GM21576 (cell line): ENCODE results near the gene HNRNPA2B1.
"Not testable (repeated sequence)": the region's sequence is repeated elsewhere in the genome, so short reads cannot be mapped to it uniquely, and the experiment has no call there.

Experiments used
- ATAC-seq: cut with Tn5 transposase; IDR thresholded peaks from one replicate; pipeline ENCODE4 v1.9.1; 2021; ENCODE audit warnings: mild to moderate bottlenecking, moderate library complexity; ENCODE audit not compliant: unreplicated experiment

Gene HNRNPA2B1

GRCh38 chr7:26198133-26198780, 2.3 kb downstream of the HNRNPA2B1 start:
- ATAC-seq, result no peak

- ATAC-seq, result no peak
Measured at GRCh38 chr7:26197153-26198115, 3.1 kb downstream of the HNRNPA2B1 start.

DNA sequence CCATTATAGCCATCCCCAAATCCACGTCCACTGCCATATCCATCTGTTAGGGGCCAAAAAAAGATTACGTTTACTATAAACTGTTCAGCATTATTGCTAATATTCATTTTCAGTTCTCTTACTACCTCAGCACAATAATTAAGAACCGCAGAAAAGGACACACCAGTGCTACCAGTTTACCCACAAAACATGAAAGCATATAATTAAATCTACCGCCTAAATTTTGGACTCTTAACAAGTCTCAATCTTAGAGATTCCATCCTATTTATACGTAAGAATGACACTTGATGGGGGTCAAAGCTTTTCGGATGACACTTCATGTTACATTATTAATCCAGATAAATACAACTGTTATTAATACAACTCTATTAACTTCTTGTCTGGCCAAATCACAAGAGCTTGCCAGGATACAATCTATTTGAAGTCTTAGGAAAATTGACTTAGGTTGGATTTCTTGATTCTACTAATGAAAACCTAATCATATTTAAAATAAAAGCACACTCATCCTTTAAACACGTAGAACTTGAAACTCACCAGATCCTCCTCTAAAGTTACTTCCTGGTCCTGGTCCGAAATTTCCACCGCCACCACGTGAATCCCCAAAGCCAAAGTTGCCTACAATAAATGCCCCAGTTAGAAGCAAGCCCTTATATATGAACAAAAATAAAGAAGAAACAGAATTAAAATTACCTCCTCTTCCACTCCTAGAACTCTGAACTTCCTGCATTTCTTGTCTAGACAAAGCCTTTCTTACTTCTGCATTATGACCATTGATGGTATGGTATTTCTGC, 4.5 kb downstream of the HNRNPA2B1 start:
- ATAC-seq, result no peak

- ATAC-seq, result no peak
Measured at GRCh38 chr7:26195182-26195581, 5.4 kb downstream of the HNRNPA2B1 start.

DNA sequence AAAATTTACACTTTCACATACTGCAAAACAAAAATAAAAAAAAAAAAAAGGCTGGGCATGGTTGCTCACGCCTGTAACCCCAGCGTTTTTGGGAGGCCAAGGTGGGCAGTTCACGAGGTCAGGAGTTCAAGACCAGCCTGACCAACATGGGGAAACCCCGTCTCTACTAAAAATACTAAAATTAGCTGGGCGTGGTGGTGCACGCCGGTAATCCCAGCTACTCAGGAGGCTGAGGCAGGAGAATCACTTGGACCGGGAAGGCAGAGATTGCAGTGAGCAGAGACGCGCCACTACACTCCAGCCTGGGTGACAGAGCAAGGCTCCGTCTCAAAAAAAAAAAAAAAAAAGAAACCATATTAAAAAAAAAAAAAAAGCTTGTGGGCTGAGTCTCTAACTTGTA, 5.8 kb downstream of the HNRNPA2B1 start:
- ATAC-seq, result not testable (repeated sequence)

DNA sequence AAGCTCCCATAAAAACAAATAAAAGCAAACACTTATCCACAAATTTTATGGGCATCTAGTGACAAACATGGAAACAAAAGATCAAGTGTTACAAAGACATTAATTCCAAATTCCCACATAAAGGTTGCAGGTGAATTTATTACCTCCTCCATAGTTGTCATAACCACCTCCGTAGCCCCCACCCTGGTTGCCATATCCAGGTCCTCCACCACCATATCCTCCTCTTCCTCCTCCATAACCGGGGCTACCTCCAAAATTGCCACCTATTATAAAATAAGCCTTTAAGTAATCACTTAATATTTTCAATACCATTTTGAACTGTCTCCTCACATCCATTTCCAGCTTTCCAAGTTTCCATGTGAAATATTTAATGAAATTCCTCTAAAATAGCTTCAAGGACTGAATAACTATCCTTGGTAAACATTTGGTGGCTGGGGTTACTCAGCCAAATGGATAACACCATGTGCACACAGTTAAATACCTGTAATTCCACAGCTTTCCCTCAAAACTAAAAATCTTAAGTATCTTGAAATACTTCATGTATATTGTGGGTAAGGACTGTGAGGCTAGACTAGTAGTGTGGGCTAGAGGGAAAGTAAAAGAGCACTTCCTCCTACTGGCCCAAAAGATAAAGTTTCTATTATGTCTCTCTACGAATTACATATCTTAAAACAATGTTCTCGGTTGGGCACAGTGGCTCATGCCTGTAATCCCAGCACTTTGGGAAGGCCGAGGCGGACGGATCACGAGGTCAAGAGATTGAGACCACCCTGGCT, 6.9 kb downstream of the HNRNPA2B1 start:
- no peak for ATAC-seq

DNA sequence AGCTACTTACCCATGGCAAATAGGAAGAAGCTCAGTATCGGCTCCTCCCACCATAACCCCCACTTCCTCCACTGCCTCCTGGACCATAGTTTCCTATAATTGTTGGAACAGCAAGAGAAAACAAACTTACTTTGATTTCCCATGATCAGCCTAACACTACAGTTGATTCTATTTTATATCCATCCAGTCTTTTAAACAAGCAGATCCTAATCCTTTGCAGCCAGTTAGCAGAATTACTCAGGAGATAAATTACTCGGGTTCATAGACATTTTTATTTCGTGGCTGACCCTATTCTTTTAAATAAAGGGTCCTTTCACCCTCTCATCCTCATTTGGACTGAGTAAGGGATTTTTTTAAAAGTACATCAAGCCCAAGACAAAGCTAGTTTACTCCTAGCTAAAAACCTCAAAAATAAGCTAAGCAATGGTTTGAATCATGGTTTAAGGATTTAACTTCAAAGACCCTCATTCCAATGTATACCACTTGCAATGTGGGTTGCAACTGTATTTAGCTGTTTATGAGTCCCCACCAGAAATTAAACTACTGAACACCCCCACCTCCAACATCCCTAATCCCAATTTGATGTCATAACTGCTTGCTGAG, 8.0 kb downstream of the HNRNPA2B1 start:
- no peak for ATAC-seq

- ATAC-seq, result no peak
Measured at GRCh38 chr7:26191974-26192479, 8.5 kb downstream of the HNRNPA2B1 start.

DNA sequence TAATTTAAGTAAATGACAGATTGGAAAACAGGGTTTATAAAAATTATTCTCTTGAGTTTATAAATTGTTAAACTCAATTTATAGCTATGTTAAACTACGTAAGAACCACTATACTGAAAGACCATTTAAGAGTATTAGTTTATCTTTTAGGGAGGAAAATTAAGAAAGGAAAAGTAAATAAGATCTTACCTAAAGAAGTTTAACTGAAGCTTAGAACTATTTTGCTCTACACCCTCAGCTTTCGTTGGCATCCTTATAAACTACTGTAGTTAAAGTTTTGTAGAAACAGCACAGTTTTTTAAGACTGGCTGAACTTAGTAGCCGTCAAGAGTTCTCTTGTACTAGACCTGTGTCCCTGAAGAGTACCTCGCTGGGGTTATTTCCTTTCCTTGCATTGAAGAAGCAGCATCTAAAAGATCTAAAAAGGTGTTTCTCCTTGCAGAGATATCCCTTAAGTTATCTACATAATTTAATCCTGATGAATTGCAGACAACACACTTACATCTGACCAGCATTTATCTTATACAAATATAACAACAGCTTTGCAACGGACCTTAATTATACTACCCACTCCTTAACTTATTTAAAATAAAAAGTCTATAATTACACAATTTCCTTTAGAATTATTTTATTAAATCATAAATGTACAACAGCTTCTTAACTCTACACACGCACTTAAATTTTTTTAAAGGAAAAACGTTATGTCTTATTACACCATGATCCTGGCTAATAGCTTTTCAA, 9.1 kb downstream of the HNRNPA2B1 start:
- no peak for ATAC-seq

GRCh38 chr7:26190417-26190869, 10.1 kb downstream of the HNRNPA2B1 start:
- ATAC-seq, result no peak

GRCh38 chr7:26189697-26190096, 10.8 kb downstream of the HNRNPA2B1 start:
- no peak for ATAC-seq

DNA sequence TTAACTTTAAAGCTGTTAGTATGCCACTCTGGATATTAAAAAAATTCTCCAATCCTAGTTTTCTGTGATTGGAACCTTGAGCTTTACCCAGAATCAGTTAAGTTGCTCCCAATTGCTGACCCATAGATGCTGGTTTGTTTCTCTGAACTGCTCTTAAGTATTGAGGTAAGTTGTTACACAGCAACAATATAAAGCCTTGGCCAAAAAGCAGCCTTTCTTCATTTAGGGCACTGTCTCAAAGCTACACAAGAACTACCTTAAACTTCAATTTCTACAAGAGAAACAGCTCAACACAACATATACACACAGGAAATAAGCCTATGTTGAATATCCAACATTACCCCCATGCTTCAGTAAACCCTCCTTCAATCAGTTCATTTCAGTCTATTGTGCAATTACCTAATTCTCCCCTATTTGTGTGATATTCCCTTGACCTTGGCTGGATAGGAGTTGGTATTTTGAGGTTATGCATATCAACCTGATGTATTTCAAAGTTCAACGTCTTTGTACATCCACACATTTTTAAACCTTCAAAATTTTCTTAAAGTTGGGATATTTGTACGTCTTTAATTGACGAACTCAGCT, 11.5 kb downstream of the HNRNPA2B1 start:
- no peak for ATAC-seq

DNA sequence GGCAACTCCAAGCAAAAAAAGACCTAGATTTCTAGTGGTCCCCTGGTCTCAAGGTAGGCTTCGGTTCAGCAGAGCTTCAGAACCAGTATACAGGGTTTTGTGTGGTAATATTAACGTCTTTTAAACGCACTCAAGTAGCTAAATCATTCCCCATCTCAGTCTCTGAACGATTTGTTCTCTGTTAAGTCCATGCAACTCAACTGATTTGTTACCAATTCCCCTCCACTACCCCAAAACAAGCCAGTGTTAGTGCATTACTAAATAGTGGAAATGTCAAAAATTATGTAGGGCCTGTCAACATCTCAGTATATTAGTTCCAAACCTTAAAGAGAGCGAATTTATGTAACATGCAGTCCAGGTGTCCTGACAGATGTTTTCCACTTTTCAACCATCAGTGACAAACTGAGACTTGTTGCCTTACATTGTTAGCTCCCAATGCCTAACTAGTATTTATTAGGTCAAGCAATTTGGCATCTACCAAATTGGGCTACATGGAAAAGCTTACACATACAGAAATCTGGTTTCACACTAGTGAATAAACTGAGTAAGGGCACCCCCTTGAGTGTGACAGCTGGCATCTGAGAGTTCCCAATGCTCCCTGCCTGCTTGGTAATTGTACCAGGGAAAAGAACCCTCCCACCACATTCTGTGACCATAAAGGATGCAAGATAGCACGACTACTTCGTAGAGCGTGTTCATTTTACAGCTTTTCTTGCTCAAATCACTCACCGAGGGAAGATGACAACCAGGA, 12.2 kb downstream of the HNRNPA2B1 start:
- ATAC-seq, result no peak

DNA sequence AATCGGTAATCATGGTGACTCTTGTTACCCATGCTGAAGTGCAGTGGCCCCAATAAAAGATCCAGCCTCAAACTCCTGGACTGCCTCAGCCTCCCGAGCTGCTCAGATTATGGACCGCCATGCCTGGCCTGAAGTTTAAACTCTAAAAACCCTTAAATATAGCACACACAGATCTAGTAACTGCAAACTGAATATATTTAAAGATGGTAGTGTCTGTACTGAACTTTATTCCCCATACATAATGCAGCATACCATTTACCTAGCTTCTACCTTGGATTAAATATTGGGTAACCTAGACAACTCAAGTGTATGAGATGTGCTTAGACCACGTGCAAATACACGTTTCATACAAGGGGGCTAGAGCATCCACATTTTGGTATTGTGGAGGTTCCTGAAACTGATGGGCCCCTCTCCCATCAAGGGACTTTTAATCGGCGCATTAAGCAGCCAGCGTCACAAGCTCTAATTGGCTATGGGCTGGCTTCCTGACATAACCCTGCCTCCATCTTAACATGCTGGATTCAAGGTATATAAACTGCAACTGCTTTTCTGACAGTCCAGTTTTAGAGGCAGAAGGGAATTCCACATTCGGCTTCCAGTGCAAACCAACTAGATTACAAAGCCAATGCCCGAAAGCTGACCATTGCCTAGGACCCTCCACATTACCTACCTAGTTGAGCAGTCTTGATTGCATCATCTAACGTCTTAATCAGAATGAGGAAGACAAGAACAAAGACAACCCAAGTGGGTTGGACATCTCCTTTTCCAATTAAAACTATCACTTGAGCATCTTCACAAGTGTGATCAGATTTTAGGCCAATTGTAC, 13.0 kb downstream of the HNRNPA2B1 start:
- ATAC-seq, result no peak

DNA sequence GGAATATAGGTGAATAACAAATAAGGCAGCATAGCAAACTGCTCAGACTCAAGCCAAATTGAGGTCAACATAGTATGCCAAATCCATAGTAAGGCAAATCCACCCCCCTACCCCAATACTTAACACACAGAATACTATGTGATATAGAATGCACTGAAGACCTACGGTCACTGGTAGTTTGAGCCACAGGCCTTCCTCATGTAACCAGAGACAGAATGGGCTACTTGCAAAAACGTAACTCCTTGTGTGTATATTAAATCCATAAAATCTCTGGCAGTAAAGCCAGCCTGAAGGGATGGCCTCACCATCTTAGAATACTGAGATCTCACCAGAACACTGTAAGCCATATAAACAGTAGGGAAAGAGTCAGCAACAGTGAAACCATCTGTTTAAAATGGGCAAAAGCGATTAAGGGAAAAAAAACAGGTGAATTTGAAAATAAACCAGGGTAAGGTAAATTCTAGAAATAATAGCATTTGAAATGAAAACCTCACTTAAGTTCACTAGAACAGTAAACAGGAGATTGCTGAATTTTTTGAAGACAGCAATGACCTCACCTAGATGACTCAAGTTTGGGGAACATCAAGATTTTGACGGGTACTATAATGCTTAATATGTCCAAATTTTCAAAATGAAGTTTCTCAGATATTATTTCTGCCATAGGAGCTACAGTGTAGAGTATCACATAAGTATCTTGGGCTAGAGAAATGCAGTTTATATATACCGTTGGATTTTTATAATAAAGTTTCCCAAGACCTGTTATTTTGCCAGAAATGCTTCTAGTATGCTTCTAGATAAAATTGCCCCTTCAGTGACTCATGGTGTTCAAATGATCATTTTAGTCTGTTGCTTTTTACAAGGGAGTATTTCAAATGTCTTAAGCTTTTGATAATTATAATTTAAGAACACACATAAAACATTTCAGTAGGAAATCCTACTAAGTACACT, 13.9 kb downstream of the HNRNPA2B1 start:
- no peak for ATAC-seq

- ATAC-seq, result no peak
Measured at GRCh38 chr7:26185844-26186180, 14.7 kb downstream of the HNRNPA2B1 start.
